GM19463 (cell line): ENCODE measurements around the gene DYRK1B.

Experiments used
- ATAC-seq: cut with Tn5 transposase; IDR thresholded peaks from one replicate; pipeline ENCODE4 v1.9.1; 2021; ENCODE audit warnings: mild to moderate bottlenecking, moderate library complexity; ENCODE audit not compliant: unreplicated experiment

The DYRK1B gene

GRCh38 chr19:39832341-39833083 lies 1.4 kb downstream of the DYRK1B start:
- no peak for ATAC-seq

GRCh38 chr19:39831679-39832078 lies 2.3 kb downstream of the DYRK1B start:
- no peak for ATAC-seq

GRCh38 chr19:39830847-39831246 lies 3.1 kb downstream of the DYRK1B start:
- ATAC-seq: no peak

GRCh38 chr19:39830406-39830805 lies 3.6 kb downstream of the DYRK1B start:
- no peak for ATAC-seq

GRCh38 chr19:39829702-39830275 lies 4.2 kb downstream of the DYRK1B start:
- ATAC-seq: no peak

GRCh38 chr19:39828654-39829032 lies 5.3 kb downstream of the DYRK1B start:
- no peak for ATAC-seq

GRCh38 chr19:39828015-39828653 lies 5.8 kb downstream of the DYRK1B start:
- ATAC-seq: no peak

GRCh38 chr19:39827216-39827615 lies 6.7 kb downstream of the DYRK1B start:
- no peak for ATAC-seq

GRCh38 chr19:39826311-39826945 lies 7.5 kb downstream of the DYRK1B start:
- ATAC-seq: no peak

- no peak for ATAC-seq
Measured at GRCh38 chr19:39825531-39826076, 8.4 kb downstream of the DYRK1B start.

- ATAC-seq: no peak
Measured at GRCh38 chr19:39825093-39825463, 8.9 kb downstream of the DYRK1B start.

GRCh38 chr19:39824143-39825092 lies 9.5 kb downstream of the DYRK1B start:
- ATAC-seq: peak; percentile 97

GRCh38 chr19:39823686-39824085 lies 10.3 kb downstream of the DYRK1B start:
- no peak for ATAC-seq

- no peak for ATAC-seq
Measured at GRCh38 chr19:39820696-39821095, 13.3 kb downstream of the DYRK1B start.

- ATAC-seq: no peak
Measured at GRCh38 chr19:39819786-39820185, 14.2 kb downstream of the DYRK1B start.

- no peak for ATAC-seq
Measured at GRCh38 chr19:39818626-39819097, 15.3 kb downstream of the DYRK1B start.

GRCh38 chr19:39817888-39818561 lies 15.9 kb downstream of the DYRK1B start:
- no peak for ATAC-seq

GRCh38 chr19:39816287-39817048 lies 17.5 kb downstream of the DYRK1B start:
- no peak for ATAC-seq

- ATAC-seq: no peak
Measured at GRCh38 chr19:39814595-39814994, 19.4 kb downstream of the DYRK1B start.
